Thyroid gland (tissue), 4 donors: ENCODE data around the gene GATB. TPM values are rescaled to one million over a fixed set of nuclear protein-coding genes. Genes with fewer than 3 reads are reported as not detected.

Experiments
- DNase-seq, 2 donors: peaks; one replicate each; pipeline ENCODE4 v3.0.0-alpha.2; 2019
- H3K27ac ChIP-seq, 3 donors: fragments of 200-600 bp; sonication (generic); 1 replicate in 2 of 3; 2 replicates in 1 of 3; pipeline ENCODE4 v1.5.1; 2016 to 2019; ENCODE audit warnings: mild to moderate bottlenecking in 1 of 3, moderate library complexity in 1 of 3
- H3K27me3 ChIP-seq: fragments of 200-600 bp; sonication (generic); one replicate; pipeline ENCODE4 v1.5.1; 2019
- H3K36me3 ChIP-seq, 2 donors: fragments of 200-600 bp; sonication (generic); one replicate each; pipeline ENCODE4 v1.5.1; 2016 to 2019
- H3K4me1 ChIP-seq, 2 donors: fragments of 200-600 bp; sonication (generic); one replicate each; pipeline ENCODE4 v1.5.1; 2017 to 2019
- H3K4me3 ChIP-seq, 3 donors: fragments of 200-600 bp; sonication (generic); replicated peaks in 1 of 3; 1 replicate in 2 of 3; 2 replicates in 1 of 3; pipeline ENCODE4 v1.5.1; 2016; ENCODE audit warnings: mild to moderate bottlenecking in 1 of 3
- H3K9me3 ChIP-seq: fragments of 200-600 bp; sonication (generic); one replicate; pipeline ENCODE4 v1.5.1; 2017
- CTCF ChIP-seq, 6 experiments: fragments of 200-600 bp in 3 of 6; fragments of 450-650 bp in 3 of 6; sonication (generic) in 3 of 6; IDR thresholded peaks; one replicate each; pipeline ENCODE4 v1.5.1; 2016 to 2019; ENCODE audit warnings: antibody characterized with exemption in 6 of 6, mild to moderate bottlenecking in 2 of 6, inconsistent platforms in 1 of 6, moderate library complexity in 1 of 6
- POLR2A ChIP-seq, 2 donors: fragments of 450-650 bp; IDR thresholded peaks; one replicate each; pipeline ENCODE4 v1.6.1; 2017; ENCODE audit warnings: antibody characterized with exemption in 2 of 2, mild to moderate bottlenecking in 2 of 2, moderate library complexity in 1 of 2
- WGBS, 2 donors: methylation state at CpG; one replicate each; pipeline ENCODE4 v1.1.5; 2017; 5-methylcytosine and 5-hydroxymethylcytosine counted together
- intact Hi-C: fragments of 100-400 bp; cut with DNase I; formaldehyde crosslinking; loops from one replicate; pipeline ENCODE4 v1.15.1; 2023
- total RNA-seq, 4 donors: library from RNA; depleted of rRNA; stranded (reverse); fragments of >200 nt; gene quantifications; one replicate each; pipeline ENCODE4 v1.2.3, GENCODE V29; 2016

GATB gene
- total RNA-seq, 4 donors from 2014 or later, result 10.9 to 32.5 (median 22.9) TPM

- WGBS, 2 donors, result 74 to 76% methylated on average over 9 of the region's 9 CpGs
- Histone ChIP-seq H3K27ac (no peak overlapping the region), H3K4me1 (no peaks in the 10 kb centered on the region), H3K27me3 (no peaks in the 10 kb centered on the region), H3K9me3 (no peaks in the 10 kb centered on the region), H3K4me3 (no peak overlapping the region), H3K36me3 (no peaks in the 10 kb centered on the region)
- TF ChIP-seq CTCF (IDR thresholded peaks at IDR 0.05) (no peak), POLR2A (IDR thresholded peaks at IDR 0.05) (no peak)
- intact Hi-C loops, result no loop called here
- DNase-seq, result no peak
Observed at GRCh38 chr4:151808120-151808529, 47.3 kb upstream of the GATB start.

- no peaks in the 10 kb centered on the region for H3K27me3 ChIP-seq
- TF ChIP-seq POLR2A (IDR thresholded peaks at IDR 0.05) (no peak), CTCF (IDR thresholded peaks at IDR 0.05) (no peak)
- H3K9me3 ChIP-seq, result no peaks in the 10 kb centered on the region
- WGBS, 2 donors, result 54 to 67% methylated on average over 7 of the region's 7 CpGs
- no peaks in the 10 kb centered on the region for H3K4me1 ChIP-seq
- no peaks in the 10 kb centered on the region for H3K36me3 ChIP-seq
- DNase-seq, result no peak
- intact Hi-C loops, result no loop called here
- no peak overlapping the region for H3K4me3 ChIP-seq
- no peak overlapping the region for H3K27ac ChIP-seq
Observed at GRCh38 chr4:151807220-151807619, 46.4 kb upstream of the GATB start.

GRCh38 chr4:151806511-151806927 is 45.7 kb upstream of the GATB start:
- WGBS, 2 donors, result 59 to 73% methylated on average over 6 of the region's 6 CpGs
- no peak overlapping the region for H3K27ac ChIP-seq

GRCh38 chr4:151804821-151805220 is 44.0 kb upstream of the GATB start:
- TF ChIP-seq POLR2A (IDR thresholded peaks at IDR 0.05) (no peak), CTCF (IDR thresholded peaks at IDR 0.05) (no peak)
- no peak for DNase-seq
- Histone ChIP-seq H3K9me3 (no peaks in the 10 kb centered on the region), H3K27me3 (no peaks in the 10 kb centered on the region), H3K36me3 (no peaks in the 10 kb centered on the region), H3K27ac (no peak overlapping the region), H3K4me1 (no peaks in the 10 kb centered on the region), H3K4me3 (no peak overlapping the region)
- intact Hi-C loops, result no loop called here
- WGBS, 2 donors, result 77 to 79% methylated on average over 1 of the region's 1 CpG

More at GRCh38 chr4:151806511-151806927, 45.7 kb upstream of the GATB start:
- no peak for TF ChIP-seq CTCF (IDR thresholded peaks at IDR 0.05)
- TF ChIP-seq POLR2A (IDR thresholded peaks at IDR 0.05), result no peak
- Histone ChIP-seq H3K4me1 (no peaks in the 10 kb centered on the region), H3K4me3 (no peak overlapping the region), H3K36me3 (no peaks in the 10 kb centered on the region), H3K9me3 (no peaks in the 10 kb centered on the region), H3K27me3 (no peaks in the 10 kb centered on the region)
- intact Hi-C loops, result no loop called here
- no peak for DNase-seq

GRCh38 chr4:151804086-151804630 is 43.4 kb upstream of the GATB start:
- no peak overlapping the region for H3K4me3 ChIP-seq
- no peak for DNase-seq
- H3K36me3 ChIP-seq, result no peaks in the 10 kb centered on the region
- H3K9me3 ChIP-seq, result no peaks in the 10 kb centered on the region
- no peaks in the 10 kb centered on the region for H3K4me1 ChIP-seq
- no peak for TF ChIP-seq CTCF (IDR thresholded peaks at IDR 0.05)
- no peak for TF ChIP-seq POLR2A (IDR thresholded peaks at IDR 0.05)
- 89 to 95% methylated on average over 4 of the region's 4 CpGs for WGBS, 2 donors
- H3K27ac ChIP-seq, result no peak overlapping the region
- no peaks in the 10 kb centered on the region for H3K27me3 ChIP-seq
- intact Hi-C loops, result no loop called here
